Caco-2 (cell line): ENCODE measurements around the gene HK3. TPM values are rescaled to one million over a fixed set of nuclear protein-coding genes. Genes with fewer than 3 reads are reported as not detected.

Experiments used
- BruUV-seq: library from RNA; stranded (reverse); fragments of 400-500 nt; replicated peaks from 2 replicates; lab custom pipeline; 2021; lab: Mats Ljungman, UMichigan
- CTCF ChIA-PET: fragments of 300-600 bp; sonication (Branson Sonifier 250); formaldehyde crosslinking; loops from one replicate; lab custom pipeline; 2022; ENCODE audit warnings: antibody characterized with exemption; lab: Charles Lee
- POLR2A ChIA-PET: fragments of 300-600 bp; sonication (Branson Sonifier 250); formaldehyde crosslinking; loops from one replicate; lab custom pipeline; 2022; ENCODE audit warnings: antibody characterized with exemption; lab: Charles Lee
- DNase-seq, 2 experiments: peaks; one replicate each; pipeline versions ENCODE4 v3.0.0 to v3.0.0-alpha.2; 2020 to 2022
- H3K27me3 ChIP-seq: replicated peaks from 2 replicates; pipeline ENCODE4 v1.6.0; 2011; ENCODE audit warnings: low read length; ENCODE audit not compliant: control insufficient read depth, insufficient read depth
- H3K36me3 ChIP-seq: 2 replicates; pipeline ENCODE4 v1.5.1; 2011; ENCODE audit warnings: low read length; ENCODE audit not compliant: control insufficient read depth, insufficient read depth
- H3K4me1 ChIP-seq: fragments of 250-450 bp; sonication (Bioruptor Pico); 2 replicates; pipeline ENCODE4 v1.5.1; 2020; ENCODE audit warnings: mild to moderate bottlenecking
- H3K4me3 ChIP-seq: 2 replicates; pipeline ENCODE4 v1.5.1; 2011; ENCODE audit warnings: low read depth, mild to moderate bottlenecking, control low read depth, low read length
- H3K9me3 ChIP-seq: fragments of 250-450 bp; sonication (Bioruptor Pico); 2 replicates; pipeline ENCODE4 v1.5.1; 2020; ENCODE audit warnings: mild to moderate bottlenecking, moderate library complexity
- H3K27ac Mint-ChIP-seq: one replicate; pipeline ENCODE4 v1.8.0; 2022; ENCODE audit warnings: mixed read lengths; ENCODE audit not compliant: unreplicated experiment
- H3K27me3 Mint-ChIP-seq: one replicate; pipeline ENCODE4 v1.8.0; 2022; ENCODE audit warnings: mixed read lengths; ENCODE audit not compliant: insufficient read depth, unreplicated experiment
- H3K36me3 Mint-ChIP-seq: one replicate; pipeline ENCODE4 v1.8.0; 2022; ENCODE audit warnings: mild to moderate bottlenecking, mixed read lengths; ENCODE audit not compliant: insufficient read depth, unreplicated experiment
- H3K4me1 Mint-ChIP-seq: one replicate; pipeline ENCODE4 v1.8.0; 2022; ENCODE audit warnings: low read depth, mixed read lengths; ENCODE audit not compliant: unreplicated experiment
- H3K4me3 Mint-ChIP-seq: one replicate; pipeline ENCODE4 v1.8.0; 2022; ENCODE audit warnings: mild to moderate bottlenecking, moderate library complexity, mixed read lengths; ENCODE audit not compliant: unreplicated experiment
- H3K9me3 Mint-ChIP-seq: one replicate; pipeline ENCODE4 v1.8.0; 2022; ENCODE audit warnings: mixed read lengths; ENCODE audit not compliant: unreplicated experiment
- intact Hi-C: fragments of 100-400 bp; cut with micrococcal nuclease; formaldehyde crosslinking; loops from one replicate; pipeline ENCODE4 v1.10.0; 2022; ENCODE audit not compliant: unreplicated experiment
- total RNA-seq: library from RNA; stranded (reverse); gene quantifications from 2 replicates; pipeline ENCODE4 v1.2.3, GENCODE V29; 2022
- TF ChIP-seq, protein P1 (sequence below), 2 experiments: fragments of 200-600 bp in 1 of 2; IDR thresholded peaks; 1 replicate in 1 of 2; 2 replicates in 1 of 2; pipeline versions ENCODE4 v1.5.1 to v1.8.0; 2011 to 2022; ENCODE audit warnings: antibody characterized with exemption in 1 of 2, control low read depth in 1 of 2, inconsistent platforms in 1 of 2, low read depth in 1 of 2, low read length in 1 of 2, mild to moderate bottlenecking in 1 of 2, moderate library complexity in 1 of 2; ENCODE audit not compliant: insufficient read depth in 1 of 2, severe bottlenecking in 1 of 2, unreplicated experiment in 1 of 2

The HK3 gene
- total RNA-seq, 1 experiment from 2014 or later: 0.29 TPM

DNA sequence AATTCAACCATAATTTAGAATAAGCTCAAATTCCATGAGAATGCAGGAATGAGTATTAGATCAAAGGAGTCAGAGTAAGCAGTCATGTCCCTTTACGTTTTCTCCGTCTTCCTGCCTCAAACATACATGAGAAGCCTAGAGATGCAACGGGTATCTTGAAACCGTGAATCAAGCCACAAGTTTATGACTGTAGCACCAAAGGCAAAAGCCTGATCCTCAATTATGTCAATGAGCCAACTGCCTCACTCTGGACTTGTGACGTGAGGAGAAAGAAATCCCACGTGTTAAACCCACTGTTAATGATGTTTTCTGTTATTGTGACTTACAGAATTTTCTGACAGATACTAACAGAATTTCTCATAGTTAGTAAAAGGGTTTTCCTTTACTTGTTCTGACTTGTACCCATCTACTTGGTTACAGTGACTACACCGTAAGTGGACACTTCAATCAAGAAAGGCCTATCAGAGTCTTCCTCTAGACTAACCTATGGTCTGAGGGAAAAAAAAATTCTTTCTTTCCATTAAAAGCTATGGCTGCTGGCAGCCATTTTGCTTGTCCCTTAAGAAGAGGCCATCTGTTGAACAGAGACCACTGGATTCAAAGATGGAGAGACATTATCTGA lies 35.3 kb upstream of the HK3 start:
- no peak overlapping the region for H3K4me3 Mint-ChIP-seq
- ChIA-PET POLR2A (no interaction called here), CTCF (no interaction called here)
- Histone ChIP-seq H3K27me3 (no peaks in the 10 kb centered on the region), H3K9me3 (no peaks in the 10 kb centered on the region), H3K36me3 (no peaks in the 10 kb centered on the region; the same call in 1 of the 2 replicates), H3K4me3 (no peak overlapping the region), H3K4me1 (peaks cover 21% of the 10 kb centered on the region)
- TF ChIP-seq, protein P1, sequence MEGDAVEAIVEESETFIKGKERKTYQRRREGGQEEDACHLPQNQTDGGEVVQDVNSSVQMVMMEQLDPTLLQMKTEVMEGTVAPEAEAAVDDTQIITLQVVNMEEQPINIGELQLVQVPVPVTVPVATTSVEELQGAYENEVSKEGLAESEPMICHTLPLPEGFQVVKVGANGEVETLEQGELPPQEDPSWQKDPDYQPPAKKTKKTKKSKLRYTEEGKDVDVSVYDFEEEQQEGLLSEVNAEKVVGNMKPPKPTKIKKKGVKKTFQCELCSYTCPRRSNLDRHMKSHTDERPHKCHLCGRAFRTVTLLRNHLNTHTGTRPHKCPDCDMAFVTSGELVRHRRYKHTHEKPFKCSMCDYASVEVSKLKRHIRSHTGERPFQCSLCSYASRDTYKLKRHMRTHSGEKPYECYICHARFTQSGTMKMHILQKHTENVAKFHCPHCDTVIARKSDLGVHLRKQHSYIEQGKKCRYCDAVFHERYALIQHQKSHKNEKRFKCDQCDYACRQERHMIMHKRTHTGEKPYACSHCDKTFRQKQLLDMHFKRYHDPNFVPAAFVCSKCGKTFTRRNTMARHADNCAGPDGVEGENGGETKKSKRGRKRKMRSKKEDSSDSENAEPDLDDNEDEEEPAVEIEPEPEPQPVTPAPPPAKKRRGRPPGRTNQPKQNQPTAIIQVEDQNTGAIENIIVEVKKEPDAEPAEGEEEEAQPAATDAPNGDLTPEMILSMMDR (IDR thresholded peaks at IDR 0.05; ENCODE audit: insufficient read depth in 1 of 2, low read depth in 1 of 2, low read length in 1 of 2, severe bottlenecking in 1 of 2, unreplicated experiment in 1 of 2): no peak
- no peak for DNase-seq
- peaks cover 59% of the 10 kb centered on the region for H3K36me3 Mint-ChIP-seq
- H3K9me3 Mint-ChIP-seq: no peaks in the 10 kb centered on the region
- no TSS peak for BruUV-seq
- no peaks in the 10 kb centered on the region for H3K27me3 Mint-ChIP-seq
- intact Hi-C loops: no loop called here
- H3K27ac Mint-ChIP-seq: no peak overlapping the region
- peaks cover 41% of the 10 kb centered on the region for H3K4me1 Mint-ChIP-seq

DNA sequence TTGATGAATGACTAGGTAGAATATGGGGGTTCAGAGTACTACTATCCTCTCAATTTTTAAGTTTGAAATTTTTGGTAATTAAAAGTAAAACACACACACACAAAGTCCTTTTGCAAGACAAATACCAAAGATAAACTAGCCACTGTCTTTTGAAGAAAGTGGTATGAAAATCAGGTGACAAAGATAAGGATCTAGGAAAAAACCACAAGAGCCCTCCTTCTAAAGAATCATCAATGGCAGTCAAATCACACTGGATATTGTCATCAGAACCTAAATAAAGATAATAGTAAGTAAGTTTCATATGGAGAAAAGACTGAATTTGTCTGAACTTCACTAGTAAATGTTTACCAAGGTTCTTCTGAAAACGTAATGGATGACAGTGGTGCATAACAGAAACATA lies 30.5 kb upstream of the HK3 start:
- no TSS peak for BruUV-seq
- no peak overlapping the region for H3K4me3 Mint-ChIP-seq

DNA sequence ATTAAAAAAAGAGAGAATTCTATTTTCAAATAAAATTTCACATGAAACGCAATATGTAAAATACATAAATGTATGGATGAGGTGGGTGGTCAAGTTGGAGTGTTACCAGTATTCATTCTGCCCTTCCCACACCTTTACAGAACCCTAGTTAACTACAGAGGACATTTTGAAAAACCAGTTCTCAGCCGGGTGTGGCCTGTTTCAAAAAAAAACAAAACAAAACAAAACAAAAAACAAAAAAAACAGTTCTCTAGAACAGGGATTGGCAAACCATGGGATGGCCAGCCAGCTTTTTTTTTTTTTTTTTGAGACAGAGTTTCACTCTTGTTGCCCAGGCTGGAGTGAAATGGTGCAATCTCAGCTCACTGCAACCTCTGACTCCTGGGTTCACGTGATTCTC lies 28.4 kb upstream of the HK3 start:
- peaks cover 62% of the 10 kb centered on the region for H3K36me3 Mint-ChIP-seq
- CTCF ChIA-PET: interaction anchor here (0.7 kb wide), 1 partner anchor 140 kb away, joined by 4 read pairs; no protein-coding TSS in a partner anchor
- POLR2A ChIA-PET: no interaction called here

More for the DNA sequence above, 30.5 kb upstream of the HK3 start:
- Mint-ChIP-seq H3K4me1 (peaks cover 16% of the 10 kb centered on the region), H3K36me3 (peaks cover 56% of the 10 kb centered on the region), H3K27me3 (no peaks in the 10 kb centered on the region), H3K27ac (no peak overlapping the region), H3K9me3 (no peaks in the 10 kb centered on the region)
- intact Hi-C loops: no loop called here
- no peak for DNase-seq
- Histone ChIP-seq H3K27me3 (no peaks in the 10 kb centered on the region), H3K9me3 (no peaks in the 10 kb centered on the region), H3K4me1 (0 out of 2 replicates have a peak, but pooled peaks cover 6% of the 10 kb centered on the region), H3K4me3 (no peak overlapping the region), H3K36me3 (no peaks in the 10 kb centered on the region; the same call in 1 of the 2 replicates)
- CTCF ChIA-PET: no interaction called here
- POLR2A ChIA-PET: no interaction called here
- TF ChIP-seq, protein P1 (IDR thresholded peaks at IDR 0.05; ENCODE audit: insufficient read depth in 1 of 2, low read depth in 1 of 2, low read length in 1 of 2, severe bottlenecking in 1 of 2, unreplicated experiment in 1 of 2): no peak

More for the DNA sequence above, 28.4 kb upstream of the HK3 start:
- no peaks in the 10 kb centered on the region for H3K27me3 ChIP-seq
- Mint-ChIP-seq H3K27me3 (no peaks in the 10 kb centered on the region), H3K9me3 (no peaks in the 10 kb centered on the region), H3K27ac (no peak overlapping the region), H3K4me1 (peaks cover 25% of the 10 kb centered on the region), H3K4me3 (no peak overlapping the region)
- H3K36me3 ChIP-seq: no peaks in the 10 kb centered on the region; the same call in 1 of the 2 replicates
- H3K9me3 ChIP-seq: no peaks in the 10 kb centered on the region
- H3K4me3 ChIP-seq: no peak overlapping the region
- BruUV-seq: no TSS peak
- intact Hi-C loops: no loop called here
- H3K4me1 ChIP-seq: peaks cover 15% of the 10 kb centered on the region
- no peak for DNase-seq
- TF ChIP-seq, protein P1 (IDR thresholded peaks at IDR 0.05; ENCODE audit: insufficient read depth in 1 of 2, low read depth in 1 of 2, low read length in 1 of 2, severe bottlenecking in 1 of 2, unreplicated experiment in 1 of 2): no peak
